PC-3 (cell line): Measurements from ENCODE around the gene ZNF341. TPM values are rescaled to one million over a fixed set of nuclear protein-coding genes. Genes with fewer than 3 reads are reported as not detected.

ENCODE experiments used
- ATAC-seq: fragments of 200-7000 bp; cut with Tn5 transposase; 2 replicates; pipeline ENCODE4 v1.9.1; 2020; ENCODE audit warnings: mild to moderate bottlenecking, moderate library complexity
- BruUV-seq: library from RNA; stranded (reverse); fragments of 400-500 nt; replicated peaks from 2 replicates; lab custom pipeline; 2021; lab: Mats Ljungman, UMichigan
- CTCF ChIA-PET: fragments of 300-600 bp; sonication (Branson Sonifier 250); formaldehyde crosslinking; loops from one replicate; lab custom pipeline; 2022; ENCODE audit warnings: antibody characterized with exemption; lab: Charles Lee
- POLR2A ChIA-PET: fragments of 300-600 bp; sonication (Branson Sonifier 250); formaldehyde crosslinking; loops from one replicate; lab custom pipeline; 2022; ENCODE audit warnings: antibody characterized with exemption; ENCODE audit not compliant: unreplicated experiment; lab: Charles Lee
- DNase-seq: peaks from one replicate; pipeline ENCODE4 v3.0.0-alpha.2; 2015
- H2AFZ ChIP-seq: fragments of 300-600 bp; sonication (generic); 2 replicates; pipeline ENCODE4 v1.6.0; 2016; ENCODE audit warnings: antibody characterized with exemption, low read length
- H3F3A ChIP-seq: fragments of 300-600 bp; sonication (generic); one replicate; pipeline ENCODE4 v1.6.0; 2017; ENCODE audit warnings: antibody characterized with exemption, low read length, control low read depth, mild to moderate bottlenecking; ENCODE audit not compliant: unreplicated experiment
- H3K27ac ChIP-seq: fragments of 300-600 bp; sonication (generic); 2 replicates; pipeline ENCODE4 v1.5.1; 2016; ENCODE audit warnings: mild to moderate bottlenecking, low read length
- H3K27me3 ChIP-seq: fragments of 300-600 bp; sonication (generic); 2 replicates; pipeline ENCODE4 v1.6.1; 2016; ENCODE audit warnings: low read length, mixed read lengths
- H3K36me3 ChIP-seq: fragments of 300-600 bp; sonication (generic); 2 replicates; pipeline ENCODE4 v1.6.1; 2016; ENCODE audit warnings: low read depth, mixed run types, low read length, mixed read lengths
- H3K4me1 ChIP-seq: fragments of 300-600 bp; sonication (generic); 2 replicates; pipeline ENCODE4 v1.5.1; 2016; ENCODE audit warnings: low read length; ENCODE audit not compliant: insufficient read depth
- H3K4me2 ChIP-seq: fragments of 300-600 bp; sonication (generic); 2 replicates; pipeline ENCODE4 v1.6.0; 2016; ENCODE audit warnings: low read length
- H3K4me3 ChIP-seq: fragments of 300-600 bp; sonication (generic); 2 replicates; pipeline ENCODE4 v1.5.1; 2016; ENCODE audit warnings: mild to moderate bottlenecking, low read length, mixed read lengths
- H3K79me2 ChIP-seq: fragments of 300-600 bp; sonication (generic); 2 replicates; pipeline ENCODE4 v1.6.1; 2017; ENCODE audit warnings: low read length, mixed read lengths
- H3K9ac ChIP-seq: fragments of 300-600 bp; sonication (generic); 2 replicates; pipeline ENCODE4 v1.6.0; 2016; ENCODE audit warnings: mild to moderate bottlenecking, low read length
- H3K9me2 ChIP-seq: fragments of 300-600 bp; sonication (generic); replicated peaks from 2 replicates; pipeline ENCODE4 v1.6.1; 2016; ENCODE audit warnings: mixed run types, low read length, mixed read lengths
- H3K9me3 ChIP-seq: fragments of 300-600 bp; sonication (generic); 2 replicates; pipeline ENCODE4 v1.6.1; 2016; ENCODE audit warnings: low read length, mixed read lengths
- H4K20me1 ChIP-seq: fragments of 300-600 bp; sonication (generic); 2 replicates; pipeline ENCODE4 v1.6.1; 2016; ENCODE audit warnings: low read length, mixed read lengths
- EZH2 ChIP-seq: fragments of 300-600 bp; sonication (generic); IDR thresholded peaks from one replicate; pipeline ENCODE4 v1.6.1; 2017; ENCODE audit warnings: antibody characterized with exemption, mild to moderate bottlenecking, low read length; ENCODE audit not compliant: unreplicated experiment
- EZH2phosphoT487 ChIP-seq: fragments of 300-600 bp; sonication (generic); IDR thresholded peaks from 2 replicates; pipeline ENCODE4 v1.6.1; 2018; ENCODE audit warnings: mild to moderate bottlenecking, antibody characterized with exemption, low read length, borderline replicate concordance
- intact Hi-C: fragments of 100-400 bp; cut with micrococcal nuclease; formaldehyde crosslinking; loops from 2 replicates; pipeline ENCODE4 v1.9.0; 2023
- total RNA-seq: library from RNA; depleted of rRNA; stranded (reverse); fragments of >200 nt; gene quantifications from 2 replicates; pipeline ENCODE4 v1.2.3, GENCODE V29; 2014
- TF ChIP-seq, protein P1 (sequence below): fragments of 300-600 bp; sonication (generic); conservative IDR thresholded peaks from 2 replicates; pipeline ENCODE4 v1.5.1; 2017; ENCODE audit warnings: antibody characterized with exemption, low read depth, mild to moderate bottlenecking, low read length

Gene ZNF341
- total RNA-seq, 1 experiment from 2014 or later, result 4.4 TPM

DNA sequence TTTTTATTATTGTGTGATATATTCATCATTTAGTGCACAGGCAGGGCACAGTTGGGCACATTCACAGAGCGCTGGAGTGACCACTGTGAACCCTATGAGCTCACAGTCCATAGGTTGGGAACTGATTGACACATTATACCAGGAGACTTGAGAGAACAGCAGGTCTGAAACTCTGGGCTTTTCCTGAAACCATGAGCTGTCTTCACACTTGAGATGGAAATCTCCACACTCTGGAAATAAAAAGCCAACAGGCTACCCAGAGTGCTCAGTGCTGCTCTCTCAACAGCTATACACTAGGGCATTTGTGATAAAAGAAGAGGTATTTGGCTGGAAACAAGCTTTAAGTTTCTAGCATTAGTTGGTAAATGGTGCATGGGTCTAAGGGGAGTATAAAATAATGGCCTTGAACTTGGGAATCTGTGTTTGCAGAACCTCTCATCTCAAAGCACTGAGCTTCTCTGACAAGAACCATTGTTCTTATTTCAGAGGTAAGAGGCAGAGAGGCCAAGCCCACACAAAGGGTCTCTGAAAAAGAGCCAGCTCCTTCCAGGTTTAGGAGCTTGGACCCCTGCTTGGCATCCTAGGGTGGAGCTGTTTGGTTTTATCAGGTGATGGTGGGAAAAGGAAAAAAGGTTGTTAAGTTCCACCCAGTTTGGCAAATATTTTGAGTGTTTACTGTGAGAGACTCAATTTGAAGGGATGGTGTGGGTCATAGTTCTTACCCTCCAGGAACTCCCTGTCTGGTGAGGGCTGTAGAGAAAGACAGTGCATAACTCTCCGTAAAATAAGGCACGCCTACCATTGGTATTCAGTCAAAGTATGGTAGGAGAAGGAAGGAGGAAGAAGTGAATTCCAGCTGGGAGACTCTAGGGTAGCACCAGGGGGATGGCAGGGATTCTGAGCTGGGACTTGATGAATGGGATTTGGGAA is 93.8 kb downstream of the ZNF341 start:
- ATAC-seq (no peak), DNase-seq (no peak)
- no peak overlapping the region for H3K4me2 ChIP-seq
- peaks cover 26% of the 10 kb centered on the region; the same call in 1 of the 2 replicates for H4K20me1 ChIP-seq
- H3K9ac ChIP-seq, result no peak overlapping the region
- H3K4me1 ChIP-seq, result no peaks in the 10 kb centered on the region
- no peaks in the 10 kb centered on the region for H3F3A ChIP-seq
- H3K9me2 ChIP-seq, result no peaks in the 10 kb centered on the region
- no peak overlapping the region for H3K4me3 ChIP-seq
- H3K79me2 ChIP-seq, result peaks cover 95% of the 10 kb centered on the region
- H2AFZ ChIP-seq, result no peak overlapping the region
- H3K27me3 ChIP-seq, result no peaks in the 10 kb centered on the region
- TF ChIP-seq, protein P1, sequence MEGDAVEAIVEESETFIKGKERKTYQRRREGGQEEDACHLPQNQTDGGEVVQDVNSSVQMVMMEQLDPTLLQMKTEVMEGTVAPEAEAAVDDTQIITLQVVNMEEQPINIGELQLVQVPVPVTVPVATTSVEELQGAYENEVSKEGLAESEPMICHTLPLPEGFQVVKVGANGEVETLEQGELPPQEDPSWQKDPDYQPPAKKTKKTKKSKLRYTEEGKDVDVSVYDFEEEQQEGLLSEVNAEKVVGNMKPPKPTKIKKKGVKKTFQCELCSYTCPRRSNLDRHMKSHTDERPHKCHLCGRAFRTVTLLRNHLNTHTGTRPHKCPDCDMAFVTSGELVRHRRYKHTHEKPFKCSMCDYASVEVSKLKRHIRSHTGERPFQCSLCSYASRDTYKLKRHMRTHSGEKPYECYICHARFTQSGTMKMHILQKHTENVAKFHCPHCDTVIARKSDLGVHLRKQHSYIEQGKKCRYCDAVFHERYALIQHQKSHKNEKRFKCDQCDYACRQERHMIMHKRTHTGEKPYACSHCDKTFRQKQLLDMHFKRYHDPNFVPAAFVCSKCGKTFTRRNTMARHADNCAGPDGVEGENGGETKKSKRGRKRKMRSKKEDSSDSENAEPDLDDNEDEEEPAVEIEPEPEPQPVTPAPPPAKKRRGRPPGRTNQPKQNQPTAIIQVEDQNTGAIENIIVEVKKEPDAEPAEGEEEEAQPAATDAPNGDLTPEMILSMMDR, result no peak
- no peaks in the 10 kb centered on the region for H3K9me3 ChIP-seq
- no peaks in the 10 kb centered on the region for H3K36me3 ChIP-seq
- H3K27ac ChIP-seq, result no peak overlapping the region
- POLR2A ChIA-PET, result no interaction called here
- intact Hi-C loops, result no loop called here
- CTCF ChIA-PET, result interaction anchor here (0.6 kb wide), 1 partner anchor 30 kb away, joined by 7 read pairs; no protein-coding TSS in a partner anchor
- no TSS peak for BruUV-seq

- intact Hi-C loops, result no loop called here
- no peak; the same call in 1 of the 2 replicates for ATAC-seq
- BruUV-seq, result no TSS peak
- no peak overlapping the region for H3K4me3 ChIP-seq
- H3K9me3 ChIP-seq, result no peaks in the 10 kb centered on the region
- DNase-seq, result peak; percentile 17
- no peak overlapping the region for H2AFZ ChIP-seq
- peaks cover 89% of the 10 kb centered on the region for H3K79me2 ChIP-seq
- H3K36me3 ChIP-seq, result no peaks in the 10 kb centered on the region
- H3K4me2 ChIP-seq, result no peak overlapping the region
- no peaks in the 10 kb centered on the region for H3K9me2 ChIP-seq
- no peak overlapping the region for H3K27ac ChIP-seq
- ChIA-PET CTCF (interaction anchor here (0.6 kb wide), 1 partner anchor 31 kb away, joined by 7 read pairs; no protein-coding TSS in a partner anchor), POLR2A (no interaction called here)
- H3K27me3 ChIP-seq, result no peaks in the 10 kb centered on the region
- no peak overlapping the region for H3K9ac ChIP-seq
- peaks cover 24% of the 10 kb centered on the region; the same call in 1 of the 2 replicates for H4K20me1 ChIP-seq
- H3K4me1 ChIP-seq, result no peaks in the 10 kb centered on the region
- H3F3A ChIP-seq, result no peaks in the 10 kb centered on the region
- no peak for TF ChIP-seq EZH2
- TF ChIP-seq, protein P1, result no peak
- TF ChIP-seq EZH2phosphoT487, result no peak
Measured at GRCh38 chr20:33826270-33826897, 94.6 kb downstream of the ZNF341 start.
